Osteocyte (in vitro differentiated cells): ENCODE measurements around the gene BSPRY. TPM values are rescaled to one million over a fixed set of nuclear protein-coding genes. Genes with fewer than 3 reads are reported as not detected.

Source experiments
- DNase-seq: peaks from one replicate; pipeline ENCODE4 v3.0.0; 2021; ENCODE audit warnings: mixed read lengths; ENCODE audit not compliant: unreplicated experiment; ENCODE audit errors: extremely low spot score
- H3K27ac Mint-ChIP-seq: one replicate; pipeline ENCODE4 v1.8.0; 2021; ENCODE audit warnings: mild to moderate bottlenecking, mixed read lengths; ENCODE audit not compliant: unreplicated experiment
- H3K27me3 Mint-ChIP-seq: one replicate; pipeline ENCODE4 v1.8.0; 2021; ENCODE audit warnings: mixed read lengths; ENCODE audit not compliant: unreplicated experiment
- H3K36me3 Mint-ChIP-seq: one replicate; pipeline ENCODE4 v1.8.0; 2021; ENCODE audit warnings: mixed read lengths; ENCODE audit not compliant: unreplicated experiment
- H3K4me1 Mint-ChIP-seq: one replicate; pipeline ENCODE4 v1.8.0; 2021; ENCODE audit warnings: mixed read lengths; ENCODE audit not compliant: unreplicated experiment
- H3K4me3 Mint-ChIP-seq: one replicate; pipeline ENCODE4 v1.8.0; 2021; ENCODE audit warnings: mild to moderate bottlenecking, moderate library complexity, mixed read lengths; ENCODE audit not compliant: unreplicated experiment
- H3K9me3 Mint-ChIP-seq: one replicate; pipeline ENCODE4 v1.8.0; 2021; ENCODE audit warnings: mixed read lengths; ENCODE audit not compliant: unreplicated experiment
- total RNA-seq: library from RNA; stranded (reverse); gene quantifications from 2 replicates; pipeline ENCODE4 v1.2.1, GENCODE V29; 2021
- TF ChIP-seq, protein P1 (sequence below): fragments of 200-600 bp; sonication (generic); IDR thresholded peaks from 2 replicates; pipeline ENCODE4 v1.5.0; 2021; ENCODE audit warnings: antibody characterized with exemption, mild to moderate bottlenecking, moderate library complexity

Gene BSPRY
- total RNA-seq, 1 donor from 2014 or later = not detected

DNA sequence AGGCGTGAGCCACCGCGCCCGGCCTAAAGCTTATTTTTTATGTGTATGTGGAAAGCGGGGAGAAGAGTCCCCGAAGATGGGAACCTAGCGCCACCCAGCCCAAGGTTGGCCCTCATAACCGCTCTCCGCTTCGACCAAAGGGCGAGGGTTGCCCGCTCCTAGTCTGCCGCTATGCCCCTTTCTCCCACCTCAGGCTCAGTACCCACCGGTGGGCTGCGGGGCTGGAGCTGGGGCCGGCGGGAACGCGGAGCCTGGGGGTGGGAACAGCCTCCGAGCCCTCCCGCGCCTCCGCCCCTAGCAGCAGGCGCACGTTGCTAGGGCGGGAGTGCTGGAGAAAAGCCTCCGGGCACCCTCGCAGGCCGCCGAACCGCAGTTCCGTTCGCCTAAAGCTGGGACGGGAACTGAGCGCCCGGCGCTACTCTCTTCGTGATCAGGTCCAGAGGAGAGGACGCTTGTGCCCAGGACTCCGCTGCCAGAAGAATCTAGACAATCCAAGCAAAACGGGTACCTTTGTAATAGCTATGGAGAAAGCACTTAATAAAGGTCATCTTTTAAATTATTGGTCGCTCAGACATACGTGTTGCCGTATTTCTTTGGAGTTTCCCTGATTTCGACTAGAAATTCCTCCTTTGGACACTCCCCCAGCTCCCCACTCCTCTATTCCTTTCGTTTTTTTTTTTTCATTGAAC, 9.2 kb upstream of the BSPRY start, which contains the start of gene WDR31:
Gene WDR31 (minus strand): TSS at position 265 of the 689 bp plus-strand sequence. CDS start 8,253 bp downstream, outside the sequence.
- TF ChIP-seq, protein P1, sequence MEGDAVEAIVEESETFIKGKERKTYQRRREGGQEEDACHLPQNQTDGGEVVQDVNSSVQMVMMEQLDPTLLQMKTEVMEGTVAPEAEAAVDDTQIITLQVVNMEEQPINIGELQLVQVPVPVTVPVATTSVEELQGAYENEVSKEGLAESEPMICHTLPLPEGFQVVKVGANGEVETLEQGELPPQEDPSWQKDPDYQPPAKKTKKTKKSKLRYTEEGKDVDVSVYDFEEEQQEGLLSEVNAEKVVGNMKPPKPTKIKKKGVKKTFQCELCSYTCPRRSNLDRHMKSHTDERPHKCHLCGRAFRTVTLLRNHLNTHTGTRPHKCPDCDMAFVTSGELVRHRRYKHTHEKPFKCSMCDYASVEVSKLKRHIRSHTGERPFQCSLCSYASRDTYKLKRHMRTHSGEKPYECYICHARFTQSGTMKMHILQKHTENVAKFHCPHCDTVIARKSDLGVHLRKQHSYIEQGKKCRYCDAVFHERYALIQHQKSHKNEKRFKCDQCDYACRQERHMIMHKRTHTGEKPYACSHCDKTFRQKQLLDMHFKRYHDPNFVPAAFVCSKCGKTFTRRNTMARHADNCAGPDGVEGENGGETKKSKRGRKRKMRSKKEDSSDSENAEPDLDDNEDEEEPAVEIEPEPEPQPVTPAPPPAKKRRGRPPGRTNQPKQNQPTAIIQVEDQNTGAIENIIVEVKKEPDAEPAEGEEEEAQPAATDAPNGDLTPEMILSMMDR = no peak
- Mint-ChIP-seq H3K4me1 (peaks cover 21% of the 10 kb centered on the region), H3K9me3 (no peaks in the 10 kb centered on the region), H3K27ac (peak within 1 kb of the TSS; percentile 90), H3K36me3 (no peaks in the 10 kb centered on the region), H3K4me3 (peak within 1 kb of the TSS; percentile 85), H3K27me3 (peaks cover 3% of the 10 kb centered on the region)
- DNase-seq = peak; percentile 94

DNA sequence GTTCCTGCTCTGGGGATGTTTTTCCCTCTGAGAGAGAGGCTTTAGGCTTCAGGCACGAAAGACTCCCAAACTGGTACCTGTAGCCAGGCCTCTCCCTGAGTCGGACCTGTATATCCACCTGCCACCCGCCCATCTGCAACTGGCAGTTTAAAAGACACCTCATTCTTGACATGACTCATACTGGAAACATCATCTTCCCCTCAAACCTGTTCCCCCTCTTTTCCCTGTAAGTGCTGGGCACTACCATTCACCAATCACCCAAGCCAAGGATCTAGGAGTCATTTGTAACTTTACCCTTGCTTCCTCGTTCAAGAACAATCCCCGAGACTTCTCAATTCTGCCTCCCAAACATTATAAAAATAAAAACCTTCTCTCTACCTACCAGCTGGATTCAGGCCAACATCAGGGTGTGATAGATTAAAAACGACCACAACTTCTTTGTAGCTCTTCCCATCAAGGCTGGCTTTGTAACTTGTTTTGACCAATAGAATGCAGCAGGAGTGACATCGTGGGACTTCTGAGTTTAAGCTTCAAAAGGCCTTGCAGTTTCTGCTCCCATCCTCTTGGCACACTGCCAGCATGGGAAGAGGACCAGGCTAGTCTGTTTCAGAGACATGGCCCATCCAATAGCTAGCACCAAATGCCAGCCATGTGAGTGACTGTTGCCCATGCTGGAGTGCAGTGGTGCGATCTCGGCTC, 7.5 kb upstream of the BSPRY start:
- H3K27ac Mint-ChIP-seq = no peak overlapping the region
- H3K4me1 Mint-ChIP-seq = peaks cover 21% of the 10 kb centered on the region
- no peak for DNase-seq
- no peaks in the 10 kb centered on the region for H3K27me3 Mint-ChIP-seq
- no peaks in the 10 kb centered on the region for H3K36me3 Mint-ChIP-seq
- no peaks in the 10 kb centered on the region for H3K9me3 Mint-ChIP-seq
- H3K4me3 Mint-ChIP-seq = no peak overlapping the region
- TF ChIP-seq, protein P1 = no peak

DNA sequence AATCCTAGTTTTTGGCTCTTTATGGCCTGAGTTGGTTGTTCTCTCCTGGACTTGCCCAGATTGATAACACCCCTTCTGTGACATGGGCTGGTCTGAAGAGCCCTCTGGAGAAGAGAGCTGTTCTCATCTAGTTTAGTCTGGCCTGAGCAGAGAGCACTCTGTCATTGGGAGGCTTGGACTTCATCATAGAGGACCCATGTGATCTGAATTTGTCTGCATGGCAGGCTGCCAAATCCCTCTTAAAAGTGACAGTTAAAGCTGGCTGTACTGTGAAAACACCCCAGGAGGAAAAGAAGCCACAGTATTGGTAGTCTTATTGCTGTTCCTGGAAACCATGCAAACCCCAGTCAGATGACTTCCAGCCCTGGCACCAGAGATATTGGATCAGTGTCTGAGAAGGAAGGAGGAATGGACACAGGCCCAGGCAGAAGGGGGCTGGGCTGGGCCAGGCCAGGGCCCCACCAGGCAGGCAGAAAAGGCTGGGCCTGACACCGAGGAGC, 5.6 kb upstream of the BSPRY start:
- Mint-ChIP-seq H3K9me3 (no peaks in the 10 kb centered on the region), H3K4me1 (peaks cover 21% of the 10 kb centered on the region), H3K27ac (peak overlapping the region; percentile 87), H3K36me3 (no peaks in the 10 kb centered on the region), H3K4me3 (no peak overlapping the region), H3K27me3 (peaks cover 15% of the 10 kb centered on the region)
- no peak for DNase-seq
- TF ChIP-seq, protein P1 = no peak

DNA sequence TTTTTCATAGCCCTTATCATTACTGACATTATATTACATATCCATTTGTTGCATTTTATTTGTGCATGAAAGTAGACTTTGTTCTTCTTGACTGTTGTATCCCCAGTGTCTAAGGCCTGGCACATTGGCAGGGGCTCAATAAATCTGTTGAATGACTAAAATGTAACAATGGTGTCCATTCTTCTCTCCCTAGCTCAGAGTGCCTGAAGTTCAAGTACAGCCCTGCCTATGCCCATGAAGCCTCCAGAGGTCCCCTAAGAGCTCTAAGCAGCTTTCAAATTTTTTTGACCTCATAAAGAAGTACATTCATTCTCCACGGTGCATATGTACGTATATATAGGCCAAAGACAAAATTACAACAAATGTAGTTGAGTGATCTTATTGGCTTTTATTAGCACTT, 4.2 kb upstream of the BSPRY start:
- Mint-ChIP-seq H3K36me3 (no peaks in the 10 kb centered on the region), H3K27ac (peak overlapping the region; percentile 20), H3K4me3 (no peak overlapping the region), H3K9me3 (no peaks in the 10 kb centered on the region), H3K4me1 (peaks cover 20% of the 10 kb centered on the region), H3K27me3 (peaks cover 25% of the 10 kb centered on the region)
- TF ChIP-seq, protein P1 = no peak
- DNase-seq = no peak

DNA sequence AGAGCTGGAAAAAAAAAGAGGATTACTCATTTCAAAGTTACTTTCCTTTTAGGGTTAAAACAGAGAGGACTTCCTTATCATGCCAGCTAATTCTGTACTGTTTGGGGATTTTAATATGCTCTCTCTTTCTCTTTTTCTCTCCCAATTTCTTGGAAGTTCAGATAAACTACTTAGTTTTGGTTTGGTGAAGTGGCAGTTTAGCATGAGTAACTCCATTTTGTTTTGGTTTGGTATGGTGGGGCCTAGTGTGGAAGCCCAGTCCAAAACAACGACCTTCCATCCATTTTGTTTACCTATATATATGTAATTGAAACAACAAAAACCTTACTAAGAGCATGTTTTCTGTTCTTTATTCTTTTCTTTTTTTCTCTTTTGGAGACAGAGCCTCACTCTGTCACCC, 3.7 kb upstream of the BSPRY start:
- DNase-seq = no peak

More for the DNA sequence above, 3.7 kb upstream of the BSPRY start:
- Mint-ChIP-seq H3K36me3 (no peaks in the 10 kb centered on the region), H3K4me1 (peaks cover 20% of the 10 kb centered on the region), H3K27ac (no peak overlapping the region), H3K4me3 (no peak overlapping the region), H3K27me3 (peaks cover 30% of the 10 kb centered on the region), H3K9me3 (no peaks in the 10 kb centered on the region)
- TF ChIP-seq, protein P1 = no peak
